Kidney epithelial cell (primary cell): ENCODE data around the gene ALX4. TPM values are rescaled to one million over a fixed set of nuclear protein-coding genes. Genes with fewer than 3 reads are reported as not detected.

ENCODE experiments used
- DNase-seq: peaks from one replicate; pipeline ENCODE4 v3.0.0-alpha.2; 2010; ENCODE audit warnings: low read depth
- H3K27me3 ChIP-seq: 2 replicates; pipeline ENCODE4 v1.6.0; 2011; ENCODE audit warnings: low read length; ENCODE audit not compliant: control insufficient read depth, insufficient read depth
- H3K36me3 ChIP-seq: 2 replicates; pipeline ENCODE4 v1.5.1; 2011; ENCODE audit warnings: low read length; ENCODE audit not compliant: control insufficient read depth, insufficient read depth
- H3K4me3 ChIP-seq: 2 replicates; pipeline ENCODE4 v1.5.1; 2011; ENCODE audit warnings: low read depth, mild to moderate bottlenecking, control low read depth, low read length
- total RNA-seq: library from RNA; depleted of rRNA; stranded (reverse); fragments of >200 nt; gene quantifications from 2 replicates; pipeline ENCODE4 v1.2.3, GENCODE V29; 2015
- TF ChIP-seq, protein P1 (sequence below): IDR thresholded peaks from 2 replicates; pipeline ENCODE4 v1.5.1; 2011; ENCODE audit warnings: mild to moderate bottlenecking, moderate library complexity, low read length, control low read depth, inconsistent platforms; ENCODE audit not compliant: insufficient read depth, poor library complexity, severe bottlenecking

Gene ALX4
- total RNA-seq, 1 donor from 2014 or later = not detected

- H3K36me3 ChIP-seq = no peaks in the 10 kb centered on the region
- TF ChIP-seq, protein P1, sequence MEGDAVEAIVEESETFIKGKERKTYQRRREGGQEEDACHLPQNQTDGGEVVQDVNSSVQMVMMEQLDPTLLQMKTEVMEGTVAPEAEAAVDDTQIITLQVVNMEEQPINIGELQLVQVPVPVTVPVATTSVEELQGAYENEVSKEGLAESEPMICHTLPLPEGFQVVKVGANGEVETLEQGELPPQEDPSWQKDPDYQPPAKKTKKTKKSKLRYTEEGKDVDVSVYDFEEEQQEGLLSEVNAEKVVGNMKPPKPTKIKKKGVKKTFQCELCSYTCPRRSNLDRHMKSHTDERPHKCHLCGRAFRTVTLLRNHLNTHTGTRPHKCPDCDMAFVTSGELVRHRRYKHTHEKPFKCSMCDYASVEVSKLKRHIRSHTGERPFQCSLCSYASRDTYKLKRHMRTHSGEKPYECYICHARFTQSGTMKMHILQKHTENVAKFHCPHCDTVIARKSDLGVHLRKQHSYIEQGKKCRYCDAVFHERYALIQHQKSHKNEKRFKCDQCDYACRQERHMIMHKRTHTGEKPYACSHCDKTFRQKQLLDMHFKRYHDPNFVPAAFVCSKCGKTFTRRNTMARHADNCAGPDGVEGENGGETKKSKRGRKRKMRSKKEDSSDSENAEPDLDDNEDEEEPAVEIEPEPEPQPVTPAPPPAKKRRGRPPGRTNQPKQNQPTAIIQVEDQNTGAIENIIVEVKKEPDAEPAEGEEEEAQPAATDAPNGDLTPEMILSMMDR = no peak
- DNase-seq = no peak
Observed at GRCh38 chr11:44264761-44265160, 45.2 kb downstream of the ALX4 start.

GRCh38 chr11:44264438-44264749, 45.5 kb downstream of the ALX4 start:
- Histone ChIP-seq H3K4me3 (no peak overlapping the region), H3K27me3 (peaks cover 2% of the 10 kb centered on the region), H3K36me3 (no peaks in the 10 kb centered on the region)
- DNase-seq = no peak
- TF ChIP-seq, protein P1 = no peak

More at GRCh38 chr11:44264761-44265160, 45.2 kb downstream of the ALX4 start:
- peaks cover 2% of the 10 kb centered on the region for H3K27me3 ChIP-seq
- no peak overlapping the region for H3K4me3 ChIP-seq

DNA sequence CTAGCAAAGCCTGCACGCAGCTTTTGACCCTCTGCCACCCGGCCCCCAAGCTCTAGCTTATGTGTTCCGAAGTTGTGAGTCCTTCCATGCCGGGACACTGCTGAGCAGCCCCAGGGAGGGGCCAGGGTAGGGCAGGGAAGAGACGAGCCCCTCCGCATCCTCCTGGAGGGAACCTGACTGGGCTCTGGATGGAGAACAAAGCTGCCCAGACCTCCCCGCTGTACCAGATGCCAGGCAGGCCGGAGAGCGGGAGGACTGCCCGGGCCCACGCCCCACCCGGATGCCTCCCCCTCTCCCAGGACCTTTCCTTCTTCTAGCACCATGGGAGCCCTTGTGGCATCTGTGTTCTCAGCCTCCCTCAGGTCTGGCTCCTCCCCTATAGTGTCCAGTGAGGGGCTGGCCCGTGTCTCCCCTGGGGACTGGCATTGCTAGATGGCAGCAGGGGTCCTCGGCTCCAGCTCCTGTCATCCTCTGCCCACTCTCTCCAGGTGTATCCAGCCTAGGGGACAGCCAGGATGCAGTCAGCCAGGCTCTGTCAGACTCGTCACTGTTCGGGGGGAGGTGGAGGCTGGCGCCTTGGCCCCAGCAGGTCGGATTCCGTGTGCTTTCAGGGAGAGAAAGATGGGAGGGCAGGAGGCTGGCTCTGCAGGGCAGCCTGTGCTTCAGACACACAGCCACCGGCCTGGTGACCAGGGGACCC, 46.1 kb downstream of the ALX4 start:
- TF ChIP-seq, protein P1 = no peak
- H3K36me3 ChIP-seq = no peaks in the 10 kb centered on the region
- peaks cover 2% of the 10 kb centered on the region for H3K27me3 ChIP-seq
- H3K4me3 ChIP-seq = no peak overlapping the region
- DNase-seq = no peak

DNA sequence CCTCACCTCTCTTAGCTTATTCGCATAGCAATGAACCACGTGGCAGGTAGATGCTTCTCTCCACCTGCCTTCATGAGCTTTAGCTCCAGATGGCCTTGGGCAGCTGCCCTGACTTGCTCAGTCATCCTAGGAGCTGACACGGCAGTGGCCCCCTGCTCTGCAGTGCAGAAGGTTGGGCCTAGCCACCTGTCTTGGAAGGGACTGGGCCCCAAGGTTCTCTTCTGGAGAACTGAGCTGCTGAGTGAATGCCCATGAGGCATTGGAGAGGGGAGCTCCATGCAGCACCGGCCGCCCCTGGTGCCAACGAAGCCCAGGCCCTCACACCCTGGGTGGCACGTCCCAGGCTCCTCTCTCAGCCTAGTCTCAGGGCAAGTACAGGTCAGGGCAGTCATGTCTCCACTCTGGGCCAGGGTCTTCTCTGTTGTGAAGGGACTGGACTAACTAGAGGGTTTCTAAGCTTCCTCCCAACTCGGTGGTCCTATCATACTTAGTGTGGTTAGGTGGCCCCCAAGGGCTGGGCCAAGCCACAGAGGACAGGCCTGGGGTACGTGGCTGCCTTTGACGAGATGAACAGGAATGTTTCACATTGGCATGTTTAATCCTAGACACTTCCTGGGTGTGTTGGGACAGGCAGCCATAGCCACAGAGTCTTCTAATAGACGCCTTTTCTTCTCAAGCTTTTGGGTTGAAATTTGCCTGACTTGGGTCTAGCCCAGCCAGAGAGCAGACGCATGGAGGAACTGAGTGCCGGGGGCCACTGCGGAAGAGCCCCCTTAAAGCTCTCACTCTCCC, 47.9 kb downstream of the ALX4 start:
- Histone ChIP-seq H3K36me3 (no peaks in the 10 kb centered on the region), H3K4me3 (no peak overlapping the region), H3K27me3 (no peaks in the 10 kb centered on the region)
- TF ChIP-seq, protein P1 = no peak
- DNase-seq = no peak

- DNase-seq = no peak
- H3K4me3 ChIP-seq = no peak overlapping the region
- TF ChIP-seq, protein P1 = no peak
- no peaks in the 10 kb centered on the region for H3K27me3 ChIP-seq
- H3K36me3 ChIP-seq = no peaks in the 10 kb centered on the region
Observed at GRCh38 chr11:44260081-44260480, 49.9 kb downstream of the ALX4 start.
